Chondrocyte (in vitro differentiated cells): ENCODE results near the gene DFFB. TPM values are rescaled to one million over a fixed set of nuclear protein-coding genes. Genes with fewer than 3 reads are reported as not detected.

Experiments used
- DNase-seq: peaks from one replicate; pipeline ENCODE4 v3.0.0; 2021; ENCODE audit warnings: mixed read lengths, low spot score
- H3K27ac Mint-ChIP-seq: one replicate; pipeline ENCODE4 v1.8.0; 2021; ENCODE audit warnings: mild to moderate bottlenecking, moderate library complexity, mixed read lengths; ENCODE audit not compliant: unreplicated experiment
- H3K27me3 Mint-ChIP-seq: 2 replicates; pipeline ENCODE4 v1.8.0; 2021; ENCODE audit warnings: low read depth, mixed read lengths
- H3K36me3 Mint-ChIP-seq: 2 replicates; pipeline ENCODE4 v1.8.0; 2021; ENCODE audit warnings: low read depth, mixed read lengths
- H3K4me1 Mint-ChIP-seq: 2 replicates; pipeline ENCODE4 v1.8.0; 2021; ENCODE audit warnings: low read depth, mild to moderate bottlenecking, mixed read lengths
- H3K4me3 Mint-ChIP-seq: one replicate; pipeline ENCODE4 v1.8.0; 2021; ENCODE audit warnings: mild to moderate bottlenecking, moderate library complexity, mixed read lengths; ENCODE audit not compliant: unreplicated experiment
- H3K9me3 Mint-ChIP-seq: 2 replicates; pipeline ENCODE4 v1.8.0; 2021; ENCODE audit warnings: low read depth, mixed read lengths
- total RNA-seq: library from RNA; stranded (reverse); gene quantifications from 3 replicates; pipeline ENCODE4 v1.2.1, GENCODE V29; 2021
- TF ChIP-seq, protein P1 (sequence below): fragments of 200-600 bp; sonication (generic); IDR thresholded peaks from 2 replicates; pipeline ENCODE4 v1.5.0; 2021; ENCODE audit warnings: antibody characterized with exemption, mild to moderate bottlenecking, moderate library complexity

The DFFB gene
- total RNA-seq, 1 donor from 2014 or later, result 8.2 TPM

DNA sequence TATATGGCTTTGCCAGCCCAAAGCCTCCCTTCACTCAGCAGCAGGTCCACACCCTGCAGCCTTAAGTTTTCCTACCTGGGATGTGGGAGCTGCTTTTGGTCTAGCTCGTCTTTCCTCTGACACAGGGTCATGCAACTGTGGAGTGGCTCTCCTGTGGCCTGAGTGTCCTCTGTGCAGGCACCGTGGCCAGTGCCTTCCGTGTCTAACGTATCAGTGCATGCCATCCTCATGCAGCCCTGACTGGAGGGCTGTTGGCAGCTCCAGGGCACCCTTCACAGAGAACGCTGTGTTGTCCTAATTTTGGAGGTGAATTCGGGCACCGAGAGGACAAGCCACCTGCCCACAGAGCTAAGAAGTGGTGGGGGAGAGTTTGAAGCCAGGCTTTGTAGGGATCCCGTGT lies 68.5 kb downstream of the DFFB start:
- H3K36me3 Mint-ChIP-seq, result no peaks in the 10 kb centered on the region
- no peaks in the 10 kb centered on the region for H3K4me1 Mint-ChIP-seq
- H3K4me3 Mint-ChIP-seq, result no peak overlapping the region
- TF ChIP-seq, protein P1, sequence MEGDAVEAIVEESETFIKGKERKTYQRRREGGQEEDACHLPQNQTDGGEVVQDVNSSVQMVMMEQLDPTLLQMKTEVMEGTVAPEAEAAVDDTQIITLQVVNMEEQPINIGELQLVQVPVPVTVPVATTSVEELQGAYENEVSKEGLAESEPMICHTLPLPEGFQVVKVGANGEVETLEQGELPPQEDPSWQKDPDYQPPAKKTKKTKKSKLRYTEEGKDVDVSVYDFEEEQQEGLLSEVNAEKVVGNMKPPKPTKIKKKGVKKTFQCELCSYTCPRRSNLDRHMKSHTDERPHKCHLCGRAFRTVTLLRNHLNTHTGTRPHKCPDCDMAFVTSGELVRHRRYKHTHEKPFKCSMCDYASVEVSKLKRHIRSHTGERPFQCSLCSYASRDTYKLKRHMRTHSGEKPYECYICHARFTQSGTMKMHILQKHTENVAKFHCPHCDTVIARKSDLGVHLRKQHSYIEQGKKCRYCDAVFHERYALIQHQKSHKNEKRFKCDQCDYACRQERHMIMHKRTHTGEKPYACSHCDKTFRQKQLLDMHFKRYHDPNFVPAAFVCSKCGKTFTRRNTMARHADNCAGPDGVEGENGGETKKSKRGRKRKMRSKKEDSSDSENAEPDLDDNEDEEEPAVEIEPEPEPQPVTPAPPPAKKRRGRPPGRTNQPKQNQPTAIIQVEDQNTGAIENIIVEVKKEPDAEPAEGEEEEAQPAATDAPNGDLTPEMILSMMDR, result no peak
- peaks cover 27% of the 10 kb centered on the region for H3K27me3 Mint-ChIP-seq
- H3K9me3 Mint-ChIP-seq, result peaks cover 3% of the 10 kb centered on the region
- H3K27ac Mint-ChIP-seq, result no peak overlapping the region
- peak; percentile 61 for DNase-seq

DNA sequence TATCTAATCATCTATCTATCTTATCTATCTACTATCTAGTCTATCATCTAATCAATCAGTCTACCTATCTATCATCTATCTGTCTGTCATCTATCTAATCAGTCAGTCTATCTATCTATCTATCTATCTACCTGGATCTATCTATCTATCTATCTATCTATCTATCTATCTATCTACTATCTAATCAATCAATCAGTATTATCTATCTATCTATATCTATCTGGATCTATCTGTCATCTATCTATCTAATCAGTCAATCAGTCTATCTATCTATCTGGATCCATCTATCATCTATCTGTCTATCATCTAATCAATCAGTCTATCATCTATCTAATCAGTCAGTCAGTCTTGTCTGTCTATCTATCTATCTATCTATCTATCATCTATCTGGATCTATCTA lies 69.7 kb downstream of the DFFB start:
- TF ChIP-seq, protein P1, result no peak
- no peak overlapping the region for H3K4me3 Mint-ChIP-seq
- peaks cover 3% of the 10 kb centered on the region for H3K9me3 Mint-ChIP-seq
- H3K27me3 Mint-ChIP-seq, result peaks cover 26% of the 10 kb centered on the region
- H3K4me1 Mint-ChIP-seq, result no peaks in the 10 kb centered on the region
- no peaks in the 10 kb centered on the region for H3K36me3 Mint-ChIP-seq
- no peak overlapping the region for H3K27ac Mint-ChIP-seq
- DNase-seq, result no peak

DNA sequence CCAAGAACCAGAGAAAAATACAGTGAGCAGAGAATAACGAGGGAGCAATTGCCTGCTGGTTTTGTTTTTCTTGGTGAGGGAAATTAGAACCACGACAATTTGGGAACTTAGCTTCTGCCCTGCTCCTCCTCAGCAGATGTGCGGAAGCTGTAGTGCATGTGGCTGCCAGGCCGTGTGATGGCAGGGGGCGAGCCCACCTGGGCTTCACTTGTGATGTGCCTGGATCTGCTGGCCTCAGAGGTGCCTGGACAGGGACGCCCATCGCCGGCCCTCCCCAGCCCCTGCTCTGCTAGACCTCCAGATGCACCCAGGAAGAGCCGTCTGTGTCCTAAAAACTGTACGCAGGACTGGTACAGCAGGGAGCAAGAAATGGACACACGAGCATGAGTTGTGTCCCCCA lies 71.3 kb downstream of the DFFB start:
- peak; percentile 43 for DNase-seq
- no peaks in the 10 kb centered on the region for H3K36me3 Mint-ChIP-seq

DNA sequence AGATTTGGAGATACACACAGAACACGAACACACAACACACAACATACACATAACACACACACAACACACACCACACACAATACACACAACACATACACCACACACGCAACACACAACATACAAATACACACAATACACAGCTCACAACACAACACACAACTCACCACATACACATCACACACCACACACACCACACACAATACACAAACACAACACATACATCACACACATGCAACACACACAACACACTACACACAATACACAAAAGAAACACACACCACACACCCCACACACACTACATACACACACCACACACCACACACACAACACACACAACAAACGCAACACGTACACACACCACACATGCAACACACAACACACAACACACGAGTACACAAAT lies 71.8 kb downstream of the DFFB start:
- Mint-ChIP-seq H3K27me3 (peaks cover 29% of the 10 kb centered on the region), H3K27ac (no peak overlapping the region), H3K4me1 (no peaks in the 10 kb centered on the region), H3K36me3 (no peaks in the 10 kb centered on the region), H3K9me3 (peaks cover 5% of the 10 kb centered on the region), H3K4me3 (no peak overlapping the region)
- DNase-seq, result no peak
- TF ChIP-seq, protein P1, result no peak

More for the DNA sequence above, 71.3 kb downstream of the DFFB start:
- no peaks in the 10 kb centered on the region for H3K4me1 Mint-ChIP-seq
- TF ChIP-seq, protein P1, result no peak
- peaks cover 3% of the 10 kb centered on the region for H3K9me3 Mint-ChIP-seq
- H3K27me3 Mint-ChIP-seq, result peaks cover 33% of the 10 kb centered on the region
- H3K27ac Mint-ChIP-seq, result no peak overlapping the region
- no peak overlapping the region for H3K4me3 Mint-ChIP-seq

DNA sequence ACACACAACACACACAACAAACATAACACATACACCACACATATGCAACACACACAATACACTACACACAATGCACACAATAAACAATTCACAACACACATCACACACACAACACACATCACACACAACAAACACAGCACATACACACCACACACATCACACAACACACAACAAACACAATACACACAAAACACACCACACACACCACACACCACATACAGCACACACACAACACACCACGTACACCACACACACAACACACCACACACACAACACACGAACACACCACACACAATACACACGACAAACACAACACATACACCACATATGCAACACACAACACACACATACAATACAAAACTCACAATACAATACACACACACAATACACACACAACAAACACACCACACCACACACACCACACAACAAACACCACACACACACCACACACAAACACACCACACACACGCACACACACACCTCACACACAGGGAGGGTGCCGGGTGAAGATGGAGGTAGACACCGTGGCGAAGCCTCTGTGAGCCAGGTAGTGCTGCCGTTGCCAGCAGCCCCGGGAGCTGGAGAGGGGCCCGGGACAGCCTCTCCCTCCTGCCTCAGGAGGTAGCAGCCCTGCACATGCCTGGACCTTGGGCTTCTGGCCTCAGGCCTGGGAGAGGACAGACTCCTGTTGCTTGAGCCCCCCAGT lies 73.2 kb downstream of the DFFB start:
- Mint-ChIP-seq H3K27me3 (peaks cover 29% of the 10 kb centered on the region), H3K4me3 (no peak overlapping the region), H3K4me1 (no peaks in the 10 kb centered on the region), H3K27ac (peak overlapping the region; percentile 39), H3K9me3 (peaks cover 8% of the 10 kb centered on the region), H3K36me3 (no peaks in the 10 kb centered on the region)
- TF ChIP-seq, protein P1, result no peak
- peak; percentile 68 for DNase-seq
